Memory B cell (primary cell): Measurements from ENCODE around the gene LYSMD4.
A peak's percentile ranks its signal among the peaks of the same experiment; 100 is the strongest.

Experiments used
- ATAC-seq: fragments of 150-1000 bp; cut with Tn5 transposase; 2 replicates; pipeline ENCODE4 v1.10.0; 2021; ENCODE audit warnings: low read depth, mild to moderate bottlenecking, moderate library complexity
- DNase-seq, 2 donors: peaks; one replicate each; pipeline ENCODE4 v3.0.0; 2022; ENCODE audit warnings: low spot score in 2 of 2
- H3K27ac Mint-ChIP-seq: one replicate; pipeline ENCODE4 v1.8.0; 2022; ENCODE audit warnings: mild to moderate bottlenecking, moderate library complexity, mixed read lengths
- H3K27me3 Mint-ChIP-seq: one replicate; pipeline ENCODE4 v1.8.0; 2022; ENCODE audit warnings: mixed read lengths
- H3K36me3 Mint-ChIP-seq: one replicate; pipeline ENCODE4 v1.8.0; 2022; ENCODE audit warnings: mild to moderate bottlenecking, mixed read lengths
- H3K4me1 Mint-ChIP-seq: one replicate; pipeline ENCODE4 v1.8.0; 2022; ENCODE audit warnings: mixed read lengths
- H3K4me3 Mint-ChIP-seq: one replicate; pipeline ENCODE4 v1.8.0; 2022; ENCODE audit warnings: mild to moderate bottlenecking, moderate library complexity, mixed read lengths
- H3K9me3 Mint-ChIP-seq: one replicate; pipeline ENCODE4 v1.8.0; 2022; ENCODE audit warnings: mixed read lengths

LYSMD4 gene

DNA sequence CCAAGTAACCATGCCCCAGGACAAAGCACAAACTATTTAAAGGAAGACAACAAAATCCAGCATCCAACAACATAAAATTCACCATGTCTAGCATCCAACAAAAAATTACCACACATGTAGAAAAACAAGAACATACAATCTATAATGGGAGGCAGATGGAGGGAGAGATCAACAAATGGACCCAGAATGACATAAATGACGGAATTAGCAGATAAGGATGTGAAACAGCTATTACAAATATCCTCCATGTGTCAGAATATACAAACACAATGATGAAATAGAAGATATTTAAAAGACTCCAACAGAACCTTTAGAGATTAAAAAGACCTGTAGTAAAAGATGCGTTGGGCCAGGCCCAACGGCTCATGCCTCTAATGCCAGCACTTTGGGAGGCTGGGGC, 10.8 kb downstream of the LYSMD4 start:
- ATAC-seq (no peak), DNase-seq (no peak)
- H3K9me3 Mint-ChIP-seq, result no peaks in the 10 kb centered on the region
- peaks cover 4% of the 10 kb centered on the region for H3K36me3 Mint-ChIP-seq
- no peaks in the 10 kb centered on the region for H3K27me3 Mint-ChIP-seq
- H3K4me1 Mint-ChIP-seq, result peaks cover 23% of the 10 kb centered on the region
- no peak overlapping the region for H3K4me3 Mint-ChIP-seq
- H3K27ac Mint-ChIP-seq, result no peak overlapping the region

DNA sequence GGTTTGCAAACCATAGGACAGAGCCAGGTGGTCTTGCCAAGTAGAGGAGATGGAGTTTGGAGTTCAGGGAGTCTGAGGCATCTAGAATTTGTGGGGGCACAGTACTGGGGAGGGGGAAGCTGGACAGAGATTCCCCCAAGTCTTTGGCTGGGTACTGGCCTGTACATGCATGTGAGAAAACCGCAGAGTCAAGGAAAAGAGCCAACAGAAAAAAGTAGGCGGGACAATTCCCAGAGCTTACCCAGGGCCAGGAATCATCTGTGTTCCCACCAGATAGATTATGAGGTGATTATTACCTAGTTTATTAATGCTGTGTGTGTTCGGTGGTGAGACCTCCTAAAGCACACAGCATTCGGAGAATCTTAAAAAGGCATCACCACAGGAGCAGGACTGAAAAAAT, 11.3 kb downstream of the LYSMD4 start:
- DNase-seq, result no peak
- no peaks in the 10 kb centered on the region for H3K9me3 Mint-ChIP-seq
- peaks cover 23% of the 10 kb centered on the region for H3K4me1 Mint-ChIP-seq
- peaks cover 4% of the 10 kb centered on the region for H3K36me3 Mint-ChIP-seq
- ATAC-seq, result no peak
- H3K27ac Mint-ChIP-seq, result no peak overlapping the region
- H3K27me3 Mint-ChIP-seq, result no peaks in the 10 kb centered on the region
- no peak overlapping the region for H3K4me3 Mint-ChIP-seq

DNA sequence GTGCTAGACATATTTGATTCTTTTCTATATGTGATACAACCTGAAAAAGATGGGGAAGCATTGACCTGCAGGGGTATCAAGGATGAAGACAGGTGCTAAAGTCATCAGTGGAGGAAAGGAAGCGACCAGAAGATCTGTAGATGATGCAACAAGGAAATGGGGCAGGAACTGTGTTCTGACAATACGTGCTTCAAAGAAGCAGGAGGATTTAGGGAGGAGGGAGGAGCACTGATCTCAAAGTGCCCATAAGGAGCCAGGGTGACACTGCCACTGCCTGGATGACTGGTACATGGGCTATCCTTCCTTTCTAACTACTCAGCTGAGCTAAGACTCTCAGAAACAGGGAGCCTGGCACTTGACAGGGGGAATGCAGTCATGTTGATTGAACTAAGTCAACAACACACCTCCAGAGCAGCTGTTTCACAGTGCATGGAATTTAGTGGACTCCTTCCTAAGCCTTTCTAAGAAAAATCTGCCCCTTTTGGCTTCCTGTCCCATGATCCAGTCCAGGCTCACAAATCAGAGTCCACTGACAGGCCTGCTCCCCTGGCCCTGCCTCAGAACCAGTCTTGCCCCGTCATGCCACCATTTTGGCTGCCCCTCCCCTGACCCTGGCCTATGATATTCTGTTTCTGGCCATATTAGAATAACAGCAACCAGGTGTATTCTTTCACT, 12.0 kb downstream of the LYSMD4 start:
- Mint-ChIP-seq H3K27me3 (no peaks in the 10 kb centered on the region), H3K9me3 (no peaks in the 10 kb centered on the region), H3K4me3 (no peak overlapping the region), H3K36me3 (peaks cover 4% of the 10 kb centered on the region), H3K27ac (no peak overlapping the region), H3K4me1 (peaks cover 23% of the 10 kb centered on the region)
- ATAC-seq (no peak), DNase-seq (no peak)

DNA sequence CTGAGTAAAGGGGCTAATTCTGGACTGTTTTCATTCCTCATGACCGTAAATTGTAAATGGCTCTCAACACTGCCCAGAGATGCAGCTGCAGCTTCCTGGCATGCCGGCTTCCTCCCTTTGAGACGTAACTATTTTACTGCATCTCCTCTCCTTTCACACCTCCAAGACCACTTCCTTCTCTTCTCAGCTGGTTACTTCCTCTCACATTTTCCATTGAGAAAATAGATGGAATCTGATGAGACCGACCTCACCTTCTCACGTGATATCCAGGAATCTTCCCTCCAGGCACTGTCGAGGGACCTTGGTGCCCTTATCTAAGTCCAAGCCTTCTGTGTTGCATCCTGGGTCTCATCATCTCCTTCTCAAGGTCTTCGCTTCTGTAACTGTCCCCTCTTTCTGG, 12.7 kb downstream of the LYSMD4 start:
- H3K36me3 Mint-ChIP-seq, result peaks cover 4% of the 10 kb centered on the region
- no peaks in the 10 kb centered on the region for H3K9me3 Mint-ChIP-seq
- DNase-seq, result no peak
- no peaks in the 10 kb centered on the region for H3K27me3 Mint-ChIP-seq
- H3K27ac Mint-ChIP-seq, result no peak overlapping the region
- ATAC-seq, result peak; percentile 50
- H3K4me1 Mint-ChIP-seq, result peaks cover 23% of the 10 kb centered on the region
- peak overlapping the region; percentile 64 for H3K4me3 Mint-ChIP-seq

DNA sequence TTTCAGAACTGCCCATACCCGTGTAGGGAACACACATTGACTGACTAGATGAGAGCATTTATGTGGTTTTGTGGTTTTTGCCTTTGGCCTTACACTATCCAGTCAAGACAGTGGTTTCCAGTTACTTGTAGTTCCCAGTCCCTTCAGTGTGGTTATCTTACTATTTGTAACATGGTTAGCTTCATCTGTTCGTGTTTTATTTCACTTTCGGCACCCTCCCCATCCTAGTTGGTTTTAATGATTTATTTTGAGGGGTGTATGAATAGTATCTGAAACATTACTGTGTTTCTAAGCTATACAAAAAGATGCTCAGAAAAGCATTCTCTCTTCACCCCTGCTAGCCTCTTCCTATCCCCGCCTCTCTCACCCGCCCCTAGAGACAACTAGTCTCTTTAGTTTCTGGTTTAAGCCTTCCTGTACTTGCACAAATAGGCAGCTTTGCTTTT, 14.1 kb downstream of the LYSMD4 start:
- DNase-seq (no peak), ATAC-seq (peak; percentile 46)
- Mint-ChIP-seq H3K27ac (peak overlapping the region; percentile 4), H3K27me3 (no peaks in the 10 kb centered on the region), H3K4me1 (peaks cover 23% of the 10 kb centered on the region), H3K4me3 (no peak overlapping the region), H3K9me3 (no peaks in the 10 kb centered on the region), H3K36me3 (peaks cover 10% of the 10 kb centered on the region)

DNA sequence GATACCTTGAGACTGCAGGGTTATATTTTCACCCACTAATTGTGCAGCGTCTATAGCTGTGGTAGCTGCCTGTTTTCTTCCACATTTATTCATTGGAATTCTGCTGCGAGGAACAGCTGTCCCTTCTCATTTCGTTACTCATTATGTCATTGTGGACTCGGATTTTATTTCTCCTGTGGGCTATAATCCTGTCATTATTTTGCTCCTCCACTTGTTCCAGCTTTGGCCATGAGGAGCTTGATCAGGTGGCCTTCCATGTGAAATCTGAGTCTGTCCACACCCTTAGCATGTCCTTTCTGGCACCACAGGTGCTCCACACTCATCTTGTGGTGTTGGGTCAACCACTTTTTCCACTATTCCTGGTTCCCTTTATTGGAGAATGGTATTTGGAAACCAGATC, 14.8 kb downstream of the LYSMD4 start:
- no peak for ATAC-seq
- Mint-ChIP-seq H3K4me1 (peaks cover 23% of the 10 kb centered on the region), H3K27ac (no peak overlapping the region), H3K27me3 (no peaks in the 10 kb centered on the region), H3K9me3 (no peaks in the 10 kb centered on the region), H3K4me3 (no peak overlapping the region), H3K36me3 (peaks cover 10% of the 10 kb centered on the region)
- no peak for DNase-seq

DNA sequence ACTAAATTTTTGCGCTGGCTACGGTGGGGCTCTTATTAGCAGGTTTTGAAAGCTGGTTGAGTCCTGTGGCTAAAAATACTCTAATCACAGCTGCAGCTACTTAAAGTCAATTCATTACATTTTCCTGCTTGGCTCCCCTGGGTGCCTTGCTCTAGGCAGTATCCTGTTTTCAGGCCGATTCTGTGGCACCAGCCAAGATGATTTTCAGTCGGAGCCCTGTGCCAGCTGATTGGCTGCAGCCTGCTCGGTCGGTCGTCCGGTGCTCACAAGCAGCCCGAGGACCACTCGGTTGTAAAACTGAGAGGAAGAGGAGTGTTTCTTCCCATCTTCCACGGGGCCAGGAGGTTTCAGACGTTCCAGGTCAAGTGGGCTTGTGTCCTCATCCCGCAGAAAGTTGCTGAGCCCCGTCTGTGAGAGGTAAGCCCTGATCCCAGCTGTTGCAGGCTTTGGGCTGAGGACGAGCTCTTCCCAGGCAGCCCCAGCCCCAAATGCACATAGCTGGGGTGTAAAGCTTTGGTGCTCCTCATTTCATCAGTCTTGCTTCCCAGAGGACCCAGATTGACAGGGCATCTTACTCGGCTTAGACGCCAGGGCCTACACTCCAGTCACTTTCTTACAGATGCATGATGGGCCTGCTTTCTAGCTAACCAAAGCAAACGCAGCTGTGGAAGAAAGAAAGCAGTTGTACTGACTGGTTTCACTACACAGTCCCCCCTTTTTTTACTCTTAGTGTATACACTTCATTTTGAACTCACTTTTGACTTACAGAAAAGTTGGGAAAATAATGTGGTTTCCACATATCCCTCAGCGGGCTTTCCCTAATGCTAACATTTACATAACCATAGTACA, 15.9 kb downstream of the LYSMD4 start:
- Mint-ChIP-seq H3K4me3 (no peak overlapping the region), H3K27ac (peak overlapping the region; percentile 51)

DNA sequence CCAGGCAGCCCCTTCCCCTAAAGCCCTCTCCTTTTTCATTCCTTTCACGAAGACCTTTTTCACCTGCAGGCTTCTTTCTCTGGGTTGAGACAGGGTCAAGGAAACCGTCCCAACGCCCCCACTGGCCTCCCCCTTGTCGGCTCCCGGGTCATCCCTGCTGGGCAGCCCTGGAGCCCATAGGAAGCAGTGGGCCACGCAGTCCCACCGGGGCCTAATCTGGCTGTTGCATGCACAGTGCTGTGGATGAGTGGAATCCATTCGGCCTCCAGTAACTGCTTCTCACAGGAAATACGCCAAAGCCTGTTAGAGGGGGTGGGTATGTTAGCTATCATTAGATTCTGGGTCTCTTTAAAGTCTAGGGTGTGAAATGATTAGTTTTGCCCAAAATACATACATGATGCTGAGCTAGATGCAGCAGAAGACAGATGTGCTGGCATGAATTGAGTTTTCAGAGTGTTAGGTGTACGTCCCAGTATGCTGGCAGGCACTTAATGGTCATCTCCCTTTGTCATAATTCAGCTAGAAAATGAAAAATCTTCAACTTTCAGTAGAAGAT, 16.6 kb downstream of the LYSMD4 start:
- Mint-ChIP-seq H3K4me3 (no peak overlapping the region), H3K27me3 (no peaks in the 10 kb centered on the region), H3K27ac (peak overlapping the region; percentile 51), H3K4me1 (peaks cover 23% of the 10 kb centered on the region), H3K9me3 (no peaks in the 10 kb centered on the region), H3K36me3 (peaks cover 13% of the 10 kb centered on the region)
- DNase-seq (no peak), ATAC-seq (no peak)

More for the DNA sequence above, 15.9 kb downstream of the LYSMD4 start:
- H3K36me3 Mint-ChIP-seq, result peaks cover 11% of the 10 kb centered on the region
- no peaks in the 10 kb centered on the region for H3K9me3 Mint-ChIP-seq
- H3K4me1 Mint-ChIP-seq, result peaks cover 23% of the 10 kb centered on the region
- DNase-seq (no peak), ATAC-seq (no peak)
- H3K27me3 Mint-ChIP-seq, result no peaks in the 10 kb centered on the region

DNA sequence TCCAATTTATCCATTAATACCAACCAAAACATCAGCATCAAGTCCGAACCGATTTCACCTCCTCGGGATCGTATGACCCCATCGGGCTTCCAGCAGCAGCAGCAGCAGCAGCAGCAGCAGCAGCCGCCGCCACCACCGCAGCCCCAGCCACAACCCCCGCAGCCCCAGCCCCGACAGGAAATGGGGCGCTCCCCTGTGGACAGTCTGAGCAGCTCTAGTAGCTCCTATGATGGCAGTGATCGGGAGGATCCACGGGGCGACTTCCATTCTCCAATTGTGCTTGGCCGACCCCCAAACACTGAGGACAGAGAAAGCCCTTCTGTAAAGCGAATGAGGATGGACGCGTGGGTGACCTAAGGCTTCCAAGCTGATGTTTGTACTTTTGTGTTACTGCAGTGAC, 20.8 kb downstream of the LYSMD4 start:
- H3K9me3 Mint-ChIP-seq, result no peaks in the 10 kb centered on the region
- H3K27me3 Mint-ChIP-seq, result no peaks in the 10 kb centered on the region
- no peak for DNase-seq
- no peak overlapping the region for H3K4me3 Mint-ChIP-seq
- H3K27ac Mint-ChIP-seq, result no peak overlapping the region
- H3K36me3 Mint-ChIP-seq, result peaks cover 32% of the 10 kb centered on the region
- peaks cover 9% of the 10 kb centered on the region for H3K4me1 Mint-ChIP-seq
- ATAC-seq, result no peak

DNA sequence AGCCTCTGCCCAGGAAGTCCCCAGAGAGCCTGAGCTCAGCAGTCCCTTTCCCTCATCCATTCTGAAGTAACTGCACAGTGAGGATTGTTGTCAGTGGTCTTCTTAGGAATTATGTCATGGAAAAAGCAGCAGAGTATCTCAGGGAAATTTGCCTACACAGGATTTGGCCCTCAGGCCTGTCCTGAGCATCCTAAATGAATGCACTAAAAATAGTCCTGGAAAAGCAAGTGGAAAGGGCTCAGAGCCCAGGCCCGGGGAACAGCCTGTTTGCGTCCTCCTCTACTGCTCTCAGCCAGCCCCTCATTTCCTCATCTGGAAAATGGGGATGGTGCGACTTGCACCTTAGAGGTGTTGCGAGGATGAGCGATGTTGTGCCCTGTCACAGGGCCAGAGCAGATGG, 21.6 kb downstream of the LYSMD4 start:
- Mint-ChIP-seq H3K27me3 (no peaks in the 10 kb centered on the region), H3K36me3 (peaks cover 32% of the 10 kb centered on the region), H3K4me3 (no peak overlapping the region), H3K27ac (peak overlapping the region; percentile 47), H3K9me3 (no peaks in the 10 kb centered on the region), H3K4me1 (peaks cover 10% of the 10 kb centered on the region)
- DNase-seq (no peak), ATAC-seq (no peak)

DNA sequence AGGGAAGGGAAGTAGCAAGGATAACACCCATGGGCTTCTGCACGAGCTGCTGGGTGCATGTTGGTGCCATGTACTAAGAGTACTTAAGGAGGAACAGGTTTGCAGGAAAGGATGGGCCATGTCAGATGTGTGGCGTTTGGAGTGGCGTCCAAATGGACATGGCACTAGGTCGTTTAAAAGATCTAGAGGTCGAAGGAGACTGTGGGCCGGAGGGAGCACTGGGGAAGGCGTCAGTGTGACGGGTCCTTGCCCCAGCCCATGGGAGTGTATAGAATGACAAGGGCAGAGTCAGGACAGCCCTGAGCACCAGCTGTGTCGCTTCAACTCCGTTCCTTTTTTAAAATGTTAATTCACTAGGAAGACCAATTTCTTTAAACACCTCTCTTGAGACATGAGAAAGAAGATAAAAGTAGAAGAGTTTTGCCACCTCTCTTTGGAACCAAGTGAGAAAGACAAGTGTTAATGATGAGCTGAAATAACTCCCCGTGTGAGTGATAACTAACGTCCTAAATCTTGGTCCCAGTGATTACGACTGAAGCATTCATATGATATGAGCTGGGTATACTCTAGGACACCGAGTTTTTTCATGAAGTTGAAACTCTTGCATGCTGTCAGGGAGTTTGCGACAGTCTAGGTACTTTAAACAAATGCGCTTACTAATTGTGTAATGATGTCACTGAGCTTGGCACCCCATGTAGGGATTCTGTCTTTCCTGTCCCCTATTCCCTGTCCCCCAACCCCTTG, 23.8 kb downstream of the LYSMD4 start:
- ATAC-seq, result no peak
- Mint-ChIP-seq H3K27me3 (no peaks in the 10 kb centered on the region), H3K4me3 (no peak overlapping the region), H3K4me1 (peaks cover 11% of the 10 kb centered on the region), H3K27ac (peak overlapping the region; percentile 82), H3K36me3 (peaks cover 26% of the 10 kb centered on the region), H3K9me3 (no peaks in the 10 kb centered on the region)
- DNase-seq, result no peak

DNA sequence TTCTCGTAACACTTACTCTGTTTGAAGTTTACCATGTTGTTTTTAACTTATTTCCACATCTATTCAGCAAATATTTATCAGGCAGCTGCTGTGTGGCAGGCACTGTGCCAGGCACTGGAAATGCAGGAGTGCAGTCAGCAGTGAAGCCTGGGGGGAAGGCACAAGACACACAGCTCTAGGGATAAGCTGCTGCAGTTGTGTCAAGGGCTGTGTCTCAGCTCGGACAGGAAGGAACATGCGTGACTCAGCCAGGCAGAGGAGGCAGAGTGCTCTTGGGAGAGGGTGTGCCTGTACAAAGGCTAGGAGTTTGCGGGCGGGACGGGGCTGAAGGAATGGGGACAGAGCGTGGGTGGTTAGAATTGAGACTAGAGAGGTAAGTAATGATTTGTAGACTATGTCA, 24.7 kb downstream of the LYSMD4 start:
- Mint-ChIP-seq H3K4me1 (peaks cover 12% of the 10 kb centered on the region), H3K4me3 (no peak overlapping the region), H3K9me3 (no peaks in the 10 kb centered on the region), H3K27me3 (no peaks in the 10 kb centered on the region), H3K36me3 (peaks cover 26% of the 10 kb centered on the region), H3K27ac (peak overlapping the region; percentile 82)
- DNase-seq (no peak), ATAC-seq (no peak)

DNA sequence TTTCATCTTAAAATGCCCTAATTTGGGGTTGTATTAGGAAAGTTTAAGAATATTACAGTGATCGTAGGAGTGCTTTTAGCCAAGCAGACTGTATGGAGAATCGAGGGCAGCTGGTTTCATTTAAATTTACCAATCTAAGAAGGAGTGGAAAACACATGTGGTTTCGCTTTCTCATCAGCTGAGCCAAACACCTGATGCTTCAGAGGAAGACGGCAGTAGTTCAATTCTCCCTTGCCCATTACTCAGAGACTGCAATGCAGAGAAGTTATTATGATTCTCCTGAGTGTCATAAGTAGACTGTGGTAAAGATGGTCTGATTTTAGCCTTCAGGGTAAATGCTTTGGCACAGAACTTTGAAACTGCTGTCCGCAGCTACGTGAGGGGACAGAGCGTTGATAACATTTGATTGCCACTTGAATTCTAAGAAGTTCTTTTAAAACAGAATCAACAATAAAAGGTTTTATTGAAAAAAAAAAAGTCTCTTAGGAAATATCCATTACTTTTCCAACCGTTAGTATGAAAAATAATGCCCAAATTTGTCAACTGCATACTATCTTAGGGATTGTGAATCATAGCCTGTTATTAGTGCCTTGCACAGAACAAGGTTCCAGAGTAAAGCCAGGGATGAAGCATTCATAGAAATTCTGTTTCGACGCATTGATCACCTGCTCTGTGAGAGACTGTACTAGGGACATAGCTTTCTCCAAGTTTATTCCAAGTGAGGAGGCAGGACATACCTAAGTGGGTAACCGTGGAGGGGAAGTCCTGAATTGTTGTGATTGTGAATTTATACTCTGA, 25.6 kb downstream of the LYSMD4 start:
- Mint-ChIP-seq H3K4me3 (no peak overlapping the region), H3K27me3 (no peaks in the 10 kb centered on the region), H3K9me3 (no peaks in the 10 kb centered on the region), H3K4me1 (peaks cover 19% of the 10 kb centered on the region), H3K27ac (peak overlapping the region; percentile 8), H3K36me3 (peaks cover 26% of the 10 kb centered on the region)
- DNase-seq (no peak), ATAC-seq (no peak)
